IMR-90 (cell line): ENCODE measurements around the gene RAB11FIP4. TPM values are rescaled to one million over a fixed set of nuclear protein-coding genes. Genes with fewer than 3 reads are reported as not detected.
A peak's percentile ranks its signal among the peaks of the same experiment; 100 is the strongest.

Source experiments
- ATAC-seq: fragments of 200-7000 bp; cut with Tn5 transposase; 2 replicates; pipeline ENCODE4 v1.9.1; 2020; ENCODE audit warnings: low read depth, mild to moderate bottlenecking, moderate library complexity
- BruUV-seq: library from RNA; stranded (reverse); fragments of 400-500 nt; replicated peaks from 2 replicates; lab custom pipeline; 2021; lab: Mats Ljungman, UMichigan
- CTCF ChIA-PET: fragments of 300-600 bp; formaldehyde crosslinking; extraction: SDS; loops from one replicate; lab custom pipeline; 2021; ENCODE audit warnings: antibody characterized with exemption; lab: Yijun Ruan, JAX
- POLR2A ChIA-PET: fragments of 300-600 bp; sonication (Branson Sonifier 250); formaldehyde crosslinking; loops from one replicate; lab custom pipeline; 2022; ENCODE audit warnings: antibody characterized with exemption; ENCODE audit not compliant: unreplicated experiment; lab: Charles Lee
- DNase-seq: peaks from one replicate; pipeline ENCODE4 v3.0.0; 2013
- H2AFZ ChIP-seq: replicated peaks from 2 replicates; pipeline ENCODE3; 2013; ENCODE audit warnings: low read length, mild to moderate bottlenecking; ENCODE audit not compliant: poor library complexity
- H2AK5ac ChIP-seq: 2 replicates; pipeline ENCODE4 v1.6.1; 2013; ENCODE audit warnings: low read depth, low read length, inconsistent platforms
- H2AK9ac ChIP-seq: replicated peaks from 2 replicates; pipeline ENCODE3; 2013; ENCODE audit warnings: mild to moderate bottlenecking, low read depth, low read length, moderate library complexity; ENCODE audit not compliant: poor library complexity
- H2BK120ac ChIP-seq: 2 replicates; pipeline ENCODE4 v1.6.1; 2013; ENCODE audit warnings: low read depth, low read length, inconsistent platforms
- H2BK15ac ChIP-seq: 3 replicates; pipeline ENCODE4 v1.6.1; 2013; ENCODE audit warnings: low read depth, low read length, inconsistent platforms
- H2BK20ac ChIP-seq: 2 replicates; pipeline ENCODE4 v1.6.1; 2013; ENCODE audit warnings: low read depth, mild to moderate bottlenecking, inconsistent platforms, low read length, moderate library complexity
- H2BK5ac ChIP-seq: 2 replicates; pipeline ENCODE4 v1.6.1; 2013; ENCODE audit warnings: mild to moderate bottlenecking, low read depth, low read length, inconsistent platforms; ENCODE audit not compliant: poor library complexity, severe bottlenecking
- H3K14ac ChIP-seq: replicated peaks from 2 replicates; pipeline ENCODE4 v1.6.1; 2013; ENCODE audit warnings: low read depth, low read length, inconsistent platforms
- H3K18ac ChIP-seq: 2 replicates; pipeline ENCODE4 v1.6.1; 2013; ENCODE audit warnings: low read depth, low read length, control low read depth
- H3K23ac ChIP-seq: 2 replicates; pipeline ENCODE4 v1.6.1; 2013; ENCODE audit warnings: low read depth, low read length, inconsistent platforms
- H3K27ac ChIP-seq: 2 replicates; pipeline ENCODE4 v1.5.1; 2013; ENCODE audit warnings: mild to moderate bottlenecking, control low read depth, low read length; ENCODE audit not compliant: insufficient read depth
- H3K27me3 ChIP-seq: 2 replicates; pipeline ENCODE4 v1.6.1; 2013; ENCODE audit warnings: low read length; ENCODE audit not compliant: control insufficient read depth, insufficient read depth
- H3K36me3 ChIP-seq: 2 replicates; pipeline ENCODE4 v1.6.1; 2013; ENCODE audit warnings: low read length, mixed read lengths; ENCODE audit not compliant: control insufficient read depth, insufficient read depth
- H3K4ac ChIP-seq: 2 replicates; pipeline ENCODE4 v1.6.1; 2013; ENCODE audit warnings: low read depth, low read length, inconsistent platforms
- H3K4me1 ChIP-seq: 2 replicates; pipeline ENCODE4 v1.6.1; 2013; ENCODE audit warnings: low read length, mixed read lengths; ENCODE audit not compliant: control insufficient read depth, insufficient read depth
- H3K4me2 ChIP-seq: 2 replicates; pipeline ENCODE4 v1.6.1; 2013; ENCODE audit warnings: low read depth, mild to moderate bottlenecking, control low read depth, low read length, moderate library complexity
- H3K4me3 ChIP-seq: 2 replicates; pipeline ENCODE4 v1.5.1; 2013; ENCODE audit warnings: low read depth, mild to moderate bottlenecking, control low read depth, low read length, moderate library complexity; ENCODE audit not compliant: insufficient read depth
- H3K56ac ChIP-seq: 2 replicates; pipeline ENCODE4 v1.6.1; 2013; ENCODE audit warnings: low read length, inconsistent platforms; ENCODE audit not compliant: insufficient read depth; ENCODE audit errors: extremely low read depth
- H3K79me1 ChIP-seq, 2 experiments: 2 replicates each; pipeline ENCODE4 v1.6.1; 2013; ENCODE audit warnings: low read length in 2 of 2, inconsistent platforms in 1 of 2, low read depth in 1 of 2
- H3K9ac ChIP-seq: 2 replicates; pipeline ENCODE4 v1.6.1; 2013; ENCODE audit warnings: low read depth, low read length, control low read depth
- H3K9me1 ChIP-seq: 2 replicates; pipeline ENCODE4 v1.6.1; 2013; ENCODE audit warnings: low read length, inconsistent platforms; ENCODE audit not compliant: insufficient read depth
- H3K9me3 ChIP-seq: 2 replicates; pipeline ENCODE4 v1.6.1; 2013; ENCODE audit warnings: low read length; ENCODE audit not compliant: control insufficient read depth, insufficient read depth
- H4K20me1 ChIP-seq: 2 replicates; pipeline ENCODE4 v1.6.1; 2013; ENCODE audit warnings: low read length, inconsistent platforms; ENCODE audit not compliant: insufficient read depth
- H4K5ac ChIP-seq: 2 replicates; pipeline ENCODE4 v1.6.1; 2013; ENCODE audit warnings: mild to moderate bottlenecking, low read depth, low read length, control low read depth
- H4K8ac ChIP-seq, 2 experiments: 2 replicates each; pipeline ENCODE4 v1.6.1; 2013; ENCODE audit warnings: low read depth in 2 of 2, low read length in 2 of 2, control low read depth in 1 of 2, inconsistent platforms in 1 of 2
- H4K91ac ChIP-seq: 2 replicates; pipeline ENCODE4 v1.6.1; 2013; ENCODE audit warnings: low read depth, low read length, inconsistent platforms; ENCODE audit not compliant: insufficient read depth
- CEBPB ChIP-seq: IDR thresholded peaks from 2 replicates; pipeline ENCODE4 v1.6.1; 2012; ENCODE audit warnings: low read depth, low read length, improper control_type of control experiment
- CHD1 ChIP-seq: IDR thresholded peaks from 2 replicates; pipeline ENCODE4 v1.6.1; 2012; ENCODE audit warnings: low read depth, low read length, improper control_type of control experiment
- ELK1 ChIP-seq: fragments of 150-350 bp; IDR thresholded peaks from 2 replicates; pipeline ENCODE4 v1.6.1; 2016; ENCODE audit warnings: low read depth, mild to moderate bottlenecking, low read length, moderate library complexity, borderline replicate concordance
- FOS ChIP-seq: fragments of 150-350 bp; IDR thresholded peaks from 2 replicates; pipeline ENCODE4 v1.6.1; 2016; ENCODE audit warnings: low read depth, low read length
- MAZ ChIP-seq: IDR thresholded peaks from 2 replicates; pipeline ENCODE4 v1.6.1; 2012; ENCODE audit warnings: low read depth, mild to moderate bottlenecking, low read length, improper control_type of control experiment, moderate library complexity, borderline replicate concordance
- MXI1 ChIP-seq: IDR thresholded peaks from 2 replicates; pipeline ENCODE4 v1.6.1; 2012; ENCODE audit warnings: low read depth, mild to moderate bottlenecking, low read length, moderate library complexity, borderline replicate concordance
- NFE2L2 ChIP-seq: fragments of 150-350 bp; IDR thresholded peaks from 2 replicates; pipeline ENCODE4 v1.6.1; 2016; ENCODE audit warnings: low read depth, mild to moderate bottlenecking, low read length
- POLR2A ChIP-seq: IDR thresholded peaks from 2 replicates; pipeline ENCODE4 v1.6.1; 2012; ENCODE audit warnings: mild to moderate bottlenecking, low read depth, low read length
- RAD21 ChIP-seq: IDR thresholded peaks from 2 replicates; pipeline ENCODE4 v1.6.1; 2012; ENCODE audit warnings: low read length, improper control_type of control experiment
- RCOR1 ChIP-seq: IDR thresholded peaks from 2 replicates; pipeline ENCODE4 v1.6.1; 2012; ENCODE audit warnings: mild to moderate bottlenecking, low read length, improper control_type of control experiment; ENCODE audit not compliant: insufficient replicate concordance
- RFX5 ChIP-seq: IDR thresholded peaks from 2 replicates; pipeline ENCODE4 v1.8.0; 2012; ENCODE audit warnings: low read depth, mild to moderate bottlenecking, low read length, moderate library complexity
- SMC3 ChIP-seq: fragments of 150-350 bp; IDR thresholded peaks from 2 replicates; pipeline ENCODE4 v1.6.1; 2016; ENCODE audit warnings: low read depth, mild to moderate bottlenecking, antibody characterized with exemption, low read length, moderate library complexity
- WGBS, 2 experiments: methylation state at CpG; one replicate each; pipeline versions ENCODE4 v1.1.5 to v1.1.7; 2013; ENCODE audit warnings: missing lambda C conversion rate in 2 of 2; ENCODE audit not compliant: insufficient read length in 1 of 2; ENCODE audit errors: extremely low coverage in 2 of 2; 5-methylcytosine and 5-hydroxymethylcytosine counted together
- dilution Hi-C: fragments of 300-500 bp; cut with HindIII; formaldehyde crosslinking; loops from one replicate; pipeline ENCODE4 v1.14.3; 2018; ENCODE audit warnings: low sequenced_read_pairs; ENCODE audit not compliant: unreplicated experiment
- in situ Hi-C: fragments of 300-500 bp; cut with MboI; formaldehyde crosslinking; loops from 3 replicates; pipeline ENCODE4 v1.14.3; 2019; ENCODE audit warnings: low sequenced_read_pairs, inconsistent platforms, mixed read lengths
- intact Hi-C: fragments of 100-400 bp; cut with micrococcal nuclease; formaldehyde crosslinking; loops from 2 replicates; pipeline ENCODE4 v1.10.0; 2022
- polyA plus RNA-seq, 3 experiments: library from polyadenylated mRNA; depleted of rRNA; stranded (reverse); fragments of >200 nt; gene quantifications; 2 replicates each; pipeline ENCODE4 v1.2.3, GENCODE V29; 2012; ENCODE audit warnings: low replicate concordance in 1 of 3
- total RNA-seq: library from RNA; depleted of rRNA; stranded (reverse); fragments of >200 nt; gene quantifications from 2 replicates; pipeline ENCODE4 v1.2.3, GENCODE V29; 2012
- TF ChIP-seq, protein P1 (sequence below): conservative IDR thresholded peaks from 2 replicates; pipeline ENCODE4 v1.5.1; 2012; ENCODE audit warnings: mild to moderate bottlenecking, low read depth, low read length, improper control_type of control experiment
- TF ChIP-seq, protein P2 (sequence below): fragments of 150-350 bp; IDR thresholded peaks from 2 replicates; pipeline ENCODE4 v1.6.1; 2017; ENCODE audit warnings: mild to moderate bottlenecking, antibody characterized with exemption, low read length, low read depth

The RAB11FIP4 gene
- total and polyA plus RNA-seq, 2 of the 4 experiments (the other 2 are of a cell fraction) = 0.68 to 1.1 TPM

DNA sequence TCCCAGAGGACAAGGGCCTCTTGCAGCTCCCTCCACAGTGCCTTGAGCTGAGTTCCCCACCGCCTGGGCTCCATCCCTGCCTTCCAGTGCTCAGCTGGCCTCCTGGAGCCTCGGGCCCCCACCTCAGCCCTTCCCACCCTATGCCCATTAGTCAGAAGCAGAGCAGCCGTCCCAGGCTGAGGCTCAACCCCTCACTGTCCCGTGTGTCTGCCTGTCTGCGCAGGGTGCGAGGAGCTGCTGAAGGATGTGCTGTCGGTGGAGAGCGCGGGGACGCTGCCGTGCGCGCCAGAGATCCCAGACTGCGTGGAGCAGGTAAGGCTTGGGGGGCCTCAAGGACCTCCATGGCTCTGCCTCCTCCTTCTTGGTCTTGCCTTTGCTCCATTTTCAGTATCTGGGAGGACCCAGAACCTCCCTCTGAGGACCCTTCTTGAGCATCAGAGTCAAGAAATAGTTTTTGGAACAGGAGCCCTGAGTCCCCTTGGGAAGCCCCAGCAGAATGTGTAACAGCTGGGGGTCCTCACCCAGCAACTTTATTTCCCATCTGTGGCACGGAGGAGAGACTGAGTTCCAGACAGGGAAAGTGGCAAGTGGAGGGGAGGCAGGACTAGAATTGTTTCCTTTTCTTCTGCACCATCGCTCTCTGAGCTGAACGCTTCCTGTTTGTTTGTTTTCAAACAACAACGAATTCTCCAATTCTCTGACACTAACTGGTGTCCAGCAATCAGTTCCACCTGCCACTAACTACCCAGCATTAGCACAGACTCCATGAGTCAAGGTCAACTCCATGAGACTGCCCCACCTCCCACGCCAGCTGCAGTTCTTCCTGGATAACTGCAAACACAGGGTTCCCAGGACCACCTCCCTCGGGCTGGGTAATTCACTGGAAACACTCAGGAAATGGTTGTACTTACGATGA, 42.6 kb downstream of the RAB11FIP4 start:
- H3K27ac ChIP-seq = no peak overlapping the region
- no peak overlapping the region for H4K91ac ChIP-seq
- dilution Hi-C loops = no loop called here
- 0 out of 2 replicates have a peak overlapping the region, but pooled peaks have one; percentile 24 for H3K23ac ChIP-seq
- H3K27me3 ChIP-seq = peaks cover 60% of the 10 kb centered on the region
- H2AFZ ChIP-seq = no peak overlapping the region
- no peaks in the 10 kb centered on the region for H3K79me1 ChIP-seq
- H2BK5ac ChIP-seq = no peak overlapping the region
- ATAC-seq (no peak), DNase-seq (no peak)
- no peak overlapping the region for H3K56ac ChIP-seq
- H4K20me1 ChIP-seq = no peaks in the 10 kb centered on the region
- H2BK120ac ChIP-seq = no peak overlapping the region
- no peak overlapping the region for H3K18ac ChIP-seq
- ChIA-PET CTCF (interaction anchor here (1.5 to 2.2 kb wide), 2 partner anchors 100 to 408 kb away, joined by 5 to 6 read pairs; no protein-coding TSS in a partner anchor), POLR2A (no interaction called here)
- H3K9ac ChIP-seq = no peak overlapping the region
- no peak overlapping the region for H3K4ac ChIP-seq
- WGBS, 2 experiments = 43% methylated on average over 4 of the region's 21 CpGs; no CpG with 5 or more reads in 1 of the 2 experiments
- H3K36me3 ChIP-seq = no peaks in the 10 kb centered on the region
- intact Hi-C loops = no loop called here
- no peak overlapping the region for H4K5ac ChIP-seq
- no peak overlapping the region for H2AK5ac ChIP-seq
- no peaks in the 10 kb centered on the region for H3K4me1 ChIP-seq
- H3K9me3 ChIP-seq = no peaks in the 10 kb centered on the region; the same call in 1 of the 2 replicates
- no peak overlapping the region for H2BK20ac ChIP-seq
- no peak overlapping the region for H3K4me2 ChIP-seq
- in situ Hi-C loops = no loop called here
- no TSS peak for BruUV-seq
- H3K4me3 ChIP-seq = no peak overlapping the region
- no peak overlapping the region for H3K14ac ChIP-seq
- peak overlapping the region; percentile 63 for H2AK9ac ChIP-seq
- no peak overlapping the region for H4K8ac ChIP-seq
- H2BK15ac ChIP-seq = no peak overlapping the region
- no peaks in the 10 kb centered on the region for H3K9me1 ChIP-seq
- TF ChIP-seq ELK1 (no peak), RCOR1 (no peak), CEBPB (no peak), POLR2A (no peak), RAD21 (no peak), NFE2L2 (no peak), RFX5 (no peak), FOS (no peak), MAZ (no peak), MXI1 (no peak), CHD1 (no peak), SMC3 (no peak)
- TF ChIP-seq, protein P1, sequence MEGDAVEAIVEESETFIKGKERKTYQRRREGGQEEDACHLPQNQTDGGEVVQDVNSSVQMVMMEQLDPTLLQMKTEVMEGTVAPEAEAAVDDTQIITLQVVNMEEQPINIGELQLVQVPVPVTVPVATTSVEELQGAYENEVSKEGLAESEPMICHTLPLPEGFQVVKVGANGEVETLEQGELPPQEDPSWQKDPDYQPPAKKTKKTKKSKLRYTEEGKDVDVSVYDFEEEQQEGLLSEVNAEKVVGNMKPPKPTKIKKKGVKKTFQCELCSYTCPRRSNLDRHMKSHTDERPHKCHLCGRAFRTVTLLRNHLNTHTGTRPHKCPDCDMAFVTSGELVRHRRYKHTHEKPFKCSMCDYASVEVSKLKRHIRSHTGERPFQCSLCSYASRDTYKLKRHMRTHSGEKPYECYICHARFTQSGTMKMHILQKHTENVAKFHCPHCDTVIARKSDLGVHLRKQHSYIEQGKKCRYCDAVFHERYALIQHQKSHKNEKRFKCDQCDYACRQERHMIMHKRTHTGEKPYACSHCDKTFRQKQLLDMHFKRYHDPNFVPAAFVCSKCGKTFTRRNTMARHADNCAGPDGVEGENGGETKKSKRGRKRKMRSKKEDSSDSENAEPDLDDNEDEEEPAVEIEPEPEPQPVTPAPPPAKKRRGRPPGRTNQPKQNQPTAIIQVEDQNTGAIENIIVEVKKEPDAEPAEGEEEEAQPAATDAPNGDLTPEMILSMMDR = no peak
- TF ChIP-seq, protein P2, sequence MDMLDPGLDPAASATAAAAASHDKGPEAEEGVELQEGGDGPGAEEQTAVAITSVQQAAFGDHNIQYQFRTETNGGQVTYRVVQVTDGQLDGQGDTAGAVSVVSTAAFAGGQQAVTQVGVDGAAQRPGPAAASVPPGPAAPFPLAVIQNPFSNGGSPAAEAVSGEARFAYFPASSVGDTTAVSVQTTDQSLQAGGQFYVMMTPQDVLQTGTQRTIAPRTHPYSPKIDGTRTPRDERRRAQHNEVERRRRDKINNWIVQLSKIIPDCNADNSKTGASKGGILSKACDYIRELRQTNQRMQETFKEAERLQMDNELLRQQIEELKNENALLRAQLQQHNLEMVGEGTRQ = no peak
